IgD-negative memory B cell (primary cell): ENCODE measurements around the gene MROH8. TPM values are rescaled to one million over a fixed set of nuclear protein-coding genes. Genes with fewer than 3 reads are reported as not detected.
A peak's percentile ranks its signal among the peaks of the same experiment; 100 is the strongest.

Experiments
- H3K27ac Mint-ChIP-seq, 3 donors: one replicate each; pipeline ENCODE4 v1.8.0; 2020 to 2022; ENCODE audit warnings: mild to moderate bottlenecking in 3 of 3, mixed read lengths in 3 of 3, moderate library complexity in 1 of 3
- H3K27me3 Mint-ChIP-seq: one replicate; pipeline ENCODE4 v1.8.0; 2021; ENCODE audit warnings: mixed read lengths
- H3K36me3 Mint-ChIP-seq: one replicate; pipeline ENCODE4 v1.8.0; 2020; ENCODE audit warnings: mild to moderate bottlenecking, mixed read lengths
- H3K4me1 Mint-ChIP-seq, 3 donors: one replicate each; pipeline ENCODE4 v1.8.0; 2020 to 2022; ENCODE audit warnings: mixed read lengths in 3 of 3, mild to moderate bottlenecking in 1 of 3
- H3K4me3 Mint-ChIP-seq, 4 donors: one replicate each; pipeline ENCODE4 v1.8.0; 2020 to 2022; ENCODE audit warnings: mild to moderate bottlenecking in 4 of 4, mixed read lengths in 4 of 4, moderate library complexity in 3 of 4
- H3K9me3 Mint-ChIP-seq, 3 donors: one replicate each; pipeline ENCODE4 v1.8.0; 2020 to 2021; ENCODE audit warnings: mixed read lengths in 3 of 3, mild to moderate bottlenecking in 1 of 3
- polyA plus RNA-seq: library from polyadenylated mRNA; unstranded; fragments of 300-500 nt; fragmentation: Illumina TruSeq; gene quantifications from one replicate; pipeline ENCODE4 v1.2.3, GENCODE V29; 2021

Gene MROH8
- polyA plus RNA-seq, result 2.0 TPM

- Mint-ChIP-seq H3K36me3 (peaks cover 3% of the 10 kb centered on the region), H3K9me3 (no peaks in the 10 kb centered on the region), H3K27ac (peak within 1 kb of the TSS; percentile 89 to 99 (median 98)), H3K4me1 (peaks cover 28 to 31% (median 31%) of the 10 kb centered on the region in 3 donors), H3K4me3 (peak within 1 kb of the TSS; percentile 94 to 100 (median 98)), H3K27me3 (no peaks in the 10 kb centered on the region)
These were observed at the start of gene MROH8, which contains the start of gene RPN2 for GRCh38 chr20:37178839-37179682. Gene MROH8 (minus strand): TSS chr20:37179548. Gene RPN2 (plus strand): TSS chr20:37179330. CDS start chr20:37179357, 27 bp downstream.

GRCh38 chr20:37228656-37229055 is 49.3 kb upstream of the MROH8 start:
- peaks cover 5% of the 10 kb centered on the region for H3K36me3 Mint-ChIP-seq
- H3K27ac Mint-ChIP-seq, result no peak overlapping the region
- no peak overlapping the region for H3K4me3 Mint-ChIP-seq
- no peaks in the 10 kb centered on the region for H3K4me1 Mint-ChIP-seq
- H3K9me3 Mint-ChIP-seq, result no peaks in the 10 kb centered on the region
- H3K27me3 Mint-ChIP-seq, result no peaks in the 10 kb centered on the region

GRCh38 chr20:37228082-37228481 is 48.7 kb upstream of the MROH8 start:
- H3K9me3 Mint-ChIP-seq, result no peaks in the 10 kb centered on the region
- peaks cover 5% of the 10 kb centered on the region for H3K36me3 Mint-ChIP-seq
- no peak overlapping the region for H3K4me3 Mint-ChIP-seq
- H3K4me1 Mint-ChIP-seq, result no peaks in the 10 kb centered on the region
- H3K27me3 Mint-ChIP-seq, result no peaks in the 10 kb centered on the region
- no peak overlapping the region for H3K27ac Mint-ChIP-seq

- Mint-ChIP-seq H3K36me3 (peaks cover 5% of the 10 kb centered on the region), H3K27me3 (no peaks in the 10 kb centered on the region), H3K4me3 (no peak overlapping the region), H3K9me3 (no peaks in the 10 kb centered on the region), H3K4me1 (peaks cover 0 to 2% (median 0%) of the 10 kb centered on the region in 3 donors), H3K27ac (peak overlapping the region in 1 of 3 donors; percentile 78)
These were observed 47.5 kb upstream of the MROH8 start for GRCh38 chr20:37226889-37227288.

GRCh38 chr20:37225146-37225545 is 45.8 kb upstream of the MROH8 start:
- H3K4me1 Mint-ChIP-seq, result peaks cover 0 to 2% (median 0%) of the 10 kb centered on the region in 3 donors
- peak overlapping the region in 1 of 3 donors; percentile 47 for H3K27ac Mint-ChIP-seq
- H3K4me3 Mint-ChIP-seq, result no peak overlapping the region
- no peaks in the 10 kb centered on the region for H3K27me3 Mint-ChIP-seq
- H3K36me3 Mint-ChIP-seq, result peaks cover 2% of the 10 kb centered on the region
- no peaks in the 10 kb centered on the region for H3K9me3 Mint-ChIP-seq

- H3K4me1 Mint-ChIP-seq, result peaks cover 0 to 2% (median 0%) of the 10 kb centered on the region in 3 donors
- H3K27ac Mint-ChIP-seq, result no peak overlapping the region
- no peaks in the 10 kb centered on the region for H3K9me3 Mint-ChIP-seq
- H3K36me3 Mint-ChIP-seq, result peaks cover 6% of the 10 kb centered on the region
- no peak overlapping the region for H3K4me3 Mint-ChIP-seq
- H3K27me3 Mint-ChIP-seq, result no peaks in the 10 kb centered on the region
These were observed 43.7 kb upstream of the MROH8 start for GRCh38 chr20:37223053-37223452.

- peaks cover 0 to 2% (median 0%) of the 10 kb centered on the region in 3 donors for H3K4me1 Mint-ChIP-seq
- no peak overlapping the region for H3K27ac Mint-ChIP-seq
- no peak overlapping the region for H3K4me3 Mint-ChIP-seq
- H3K27me3 Mint-ChIP-seq, result no peaks in the 10 kb centered on the region
- no peaks in the 10 kb centered on the region for H3K9me3 Mint-ChIP-seq
- peaks cover 6% of the 10 kb centered on the region for H3K36me3 Mint-ChIP-seq
These were observed 42.7 kb upstream of the MROH8 start for GRCh38 chr20:37222086-37222485.

GRCh38 chr20:37220731-37221130 is 41.4 kb upstream of the MROH8 start:
- no peak overlapping the region for H3K4me3 Mint-ChIP-seq
- no peaks in the 10 kb centered on the region for H3K9me3 Mint-ChIP-seq
- H3K4me1 Mint-ChIP-seq, result peaks cover 0 to 2% (median 0%) of the 10 kb centered on the region in 3 donors
- no peak overlapping the region for H3K27ac Mint-ChIP-seq
- H3K36me3 Mint-ChIP-seq, result peaks cover 8% of the 10 kb centered on the region
- H3K27me3 Mint-ChIP-seq, result no peaks in the 10 kb centered on the region

- H3K27ac Mint-ChIP-seq, result no peak overlapping the region
- peaks cover 9% of the 10 kb centered on the region for H3K36me3 Mint-ChIP-seq
- peaks cover 0 to 4% (median 0%) of the 10 kb centered on the region in 3 donors for H3K4me1 Mint-ChIP-seq
- no peaks in the 10 kb centered on the region for H3K9me3 Mint-ChIP-seq
- no peak overlapping the region for H3K4me3 Mint-ChIP-seq
- H3K27me3 Mint-ChIP-seq, result no peaks in the 10 kb centered on the region
These were observed 40.7 kb upstream of the MROH8 start for GRCh38 chr20:37219751-37220668.

- Mint-ChIP-seq H3K36me3 (peaks cover 9% of the 10 kb centered on the region), H3K4me3 (no peak overlapping the region), H3K9me3 (no peaks in the 10 kb centered on the region), H3K27ac (no peak overlapping the region), H3K27me3 (no peaks in the 10 kb centered on the region), H3K4me1 (peaks cover 0 to 4% (median 0%) of the 10 kb centered on the region in 3 donors)
These were observed 39.6 kb upstream of the MROH8 start for GRCh38 chr20:37218976-37219375.

GRCh38 chr20:37218441-37218840 is 39.1 kb upstream of the MROH8 start:
- peaks cover 9% of the 10 kb centered on the region for H3K36me3 Mint-ChIP-seq
- H3K27me3 Mint-ChIP-seq, result no peaks in the 10 kb centered on the region
- no peak overlapping the region for H3K4me3 Mint-ChIP-seq
- H3K9me3 Mint-ChIP-seq, result no peaks in the 10 kb centered on the region
- H3K4me1 Mint-ChIP-seq, result peaks cover 0 to 4% (median 0%) of the 10 kb centered on the region in 3 donors
- no peak overlapping the region for H3K27ac Mint-ChIP-seq

GRCh38 chr20:37209661-37210314 is 30.4 kb upstream of the MROH8 start:
- Mint-ChIP-seq H3K36me3 (peaks cover 2% of the 10 kb centered on the region), H3K27me3 (no peaks in the 10 kb centered on the region), H3K4me1 (no peaks in the 10 kb centered on the region), H3K4me3 (no peak overlapping the region), H3K9me3 (no peaks in the 10 kb centered on the region), H3K27ac (no peak overlapping the region)

- H3K36me3 Mint-ChIP-seq, result peaks cover 2% of the 10 kb centered on the region
- H3K27ac Mint-ChIP-seq, result no peak overlapping the region
- H3K4me3 Mint-ChIP-seq, result no peak overlapping the region
These were observed 29.8 kb upstream of the MROH8 start for GRCh38 chr20:37209193-37209592.

GRCh38 chr20:37207171-37207570 is 27.8 kb upstream of the MROH8 start:
- Mint-ChIP-seq H3K36me3 (no peaks in the 10 kb centered on the region), H3K4me3 (no peak overlapping the region), H3K27me3 (no peaks in the 10 kb centered on the region), H3K27ac (no peak overlapping the region), H3K4me1 (no peaks in the 10 kb centered on the region), H3K9me3 (no peaks in the 10 kb centered on the region)

More at GRCh38 chr20:37209193-37209592, 29.8 kb upstream of the MROH8 start:
- Mint-ChIP-seq H3K4me1 (no peaks in the 10 kb centered on the region), H3K27me3 (no peaks in the 10 kb centered on the region), H3K9me3 (no peaks in the 10 kb centered on the region)

- Mint-ChIP-seq H3K27me3 (no peaks in the 10 kb centered on the region), H3K4me3 (no peak overlapping the region), H3K9me3 (no peaks in the 10 kb centered on the region), H3K36me3 (no peaks in the 10 kb centered on the region), H3K4me1 (no peaks in the 10 kb centered on the region), H3K27ac (no peak overlapping the region)
These were observed 26.4 kb upstream of the MROH8 start for GRCh38 chr20:37205794-37206193.
